GM19438 (cell line): ENCODE measurements around the gene DNTTIP2.
"Not testable (repeated sequence)": the region's sequence is repeated elsewhere in the genome, so short reads cannot be mapped to it uniquely, and the experiment has no call there.

Source experiments
- ATAC-seq: cut with Tn5 transposase; IDR thresholded peaks from one replicate; pipeline ENCODE4 v1.9.1; 2021; ENCODE audit warnings: low read depth; ENCODE audit not compliant: unreplicated experiment

DNTTIP2 gene

GRCh38 chr1:93844262-93845045 is 34.6 kb downstream of the DNTTIP2 start:
- ATAC-seq = no peak

- ATAC-seq = no peak
Measured at GRCh38 chr1:93842750-93843500, 36.1 kb downstream of the DNTTIP2 start.

GRCh38 chr1:93841771-93842170 is 37.2 kb downstream of the DNTTIP2 start:
- no peak for ATAC-seq

GRCh38 chr1:93840956-93841482 is 38.0 kb downstream of the DNTTIP2 start:
- ATAC-seq = no peak

- ATAC-seq = no peak
Measured at GRCh38 chr1:93839753-93840152, 39.3 kb downstream of the DNTTIP2 start.

- ATAC-seq = no peak
Measured at GRCh38 chr1:93839307-93839706, 39.7 kb downstream of the DNTTIP2 start.

GRCh38 chr1:93837961-93838360 is 41.0 kb downstream of the DNTTIP2 start:
- ATAC-seq = no peak

GRCh38 chr1:93833293-93833692 is 45.7 kb downstream of the DNTTIP2 start:
- ATAC-seq = not testable (repeated sequence)

GRCh38 chr1:93829061-93829460 is 49.9 kb downstream of the DNTTIP2 start:
- no peak for ATAC-seq

GRCh38 chr1:93828367-93828755 is 50.6 kb downstream of the DNTTIP2 start:
- ATAC-seq = no peak

GRCh38 chr1:93827633-93828366 is 51.2 kb downstream of the DNTTIP2 start:
- ATAC-seq = no peak

GRCh38 chr1:93827128-93827527 is 51.9 kb downstream of the DNTTIP2 start:
- ATAC-seq = no peak

- no peak for ATAC-seq
Measured at GRCh38 chr1:93824834-93825233, 54.2 kb downstream of the DNTTIP2 start.

- no peak for ATAC-seq
Measured at GRCh38 chr1:93822730-93823425, 56.1 kb downstream of the DNTTIP2 start.

- ATAC-seq = no peak
Measured at GRCh38 chr1:93821423-93822144, 57.4 kb downstream of the DNTTIP2 start.

- ATAC-seq = no peak
Measured at GRCh38 chr1:93820554-93821422, 58.2 kb downstream of the DNTTIP2 start.

GRCh38 chr1:93818570-93818959 is 60.4 kb downstream of the DNTTIP2 start:
- no peak for ATAC-seq

- no peak for ATAC-seq
Measured at GRCh38 chr1:93817819-93818569, 61.0 kb downstream of the DNTTIP2 start.
